Activated CD4-positive, CD25-positive, alpha-beta regulatory T cell treated with anti-CD3 and anti-CD28 coated beads, Interleukin-2, amount 50 U/mL, for 24 hours (primary cell): ENCODE data around the gene SLC2A4RG.
"Not testable (repeated sequence)": the region's sequence is repeated elsewhere in the genome, so short reads cannot be mapped to it uniquely, and the experiment has no call there.

Experiments used
- ATAC-seq, 2 donors: fragments of 150-1000 bp; cut with Tn5 transposase; one replicate each; pipeline ENCODE4 v1.10.0; 2021; ENCODE audit warnings: mild to moderate bottlenecking in 1 of 2, moderate library complexity in 1 of 2

The SLC2A4RG gene

DNA sequence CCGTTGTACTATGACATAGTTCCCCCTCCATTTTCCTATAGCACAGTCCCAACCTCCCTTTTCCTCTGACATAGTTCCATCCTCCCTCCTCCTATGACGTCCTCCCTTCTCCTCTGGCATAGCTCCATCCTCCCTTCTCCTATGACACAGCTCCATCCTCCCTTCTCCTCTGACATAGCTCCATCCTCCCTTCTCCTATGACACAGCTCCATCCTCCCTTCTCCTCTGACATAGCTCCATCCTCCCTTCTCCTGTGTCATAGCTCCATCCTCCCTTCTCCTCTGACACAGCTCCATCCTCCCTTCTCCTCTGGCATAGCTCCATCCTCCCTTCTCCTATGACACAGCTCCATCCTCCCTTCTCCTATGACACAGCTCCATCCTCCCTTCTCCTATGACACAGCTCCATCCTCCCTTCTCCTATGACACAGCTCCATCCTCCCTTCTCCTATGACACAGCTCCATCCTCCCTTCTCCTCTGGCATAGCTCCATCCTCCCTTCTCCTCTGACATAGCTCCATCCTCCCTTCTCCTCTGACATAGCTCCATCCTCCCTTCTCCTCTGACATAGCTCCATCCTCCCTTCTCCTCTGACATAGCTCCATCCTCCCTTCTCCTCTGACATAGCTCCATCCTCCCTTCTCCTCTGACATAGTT, 16.5 kb upstream of the SLC2A4RG start:
- ATAC-seq = not testable (repeated sequence)

DNA sequence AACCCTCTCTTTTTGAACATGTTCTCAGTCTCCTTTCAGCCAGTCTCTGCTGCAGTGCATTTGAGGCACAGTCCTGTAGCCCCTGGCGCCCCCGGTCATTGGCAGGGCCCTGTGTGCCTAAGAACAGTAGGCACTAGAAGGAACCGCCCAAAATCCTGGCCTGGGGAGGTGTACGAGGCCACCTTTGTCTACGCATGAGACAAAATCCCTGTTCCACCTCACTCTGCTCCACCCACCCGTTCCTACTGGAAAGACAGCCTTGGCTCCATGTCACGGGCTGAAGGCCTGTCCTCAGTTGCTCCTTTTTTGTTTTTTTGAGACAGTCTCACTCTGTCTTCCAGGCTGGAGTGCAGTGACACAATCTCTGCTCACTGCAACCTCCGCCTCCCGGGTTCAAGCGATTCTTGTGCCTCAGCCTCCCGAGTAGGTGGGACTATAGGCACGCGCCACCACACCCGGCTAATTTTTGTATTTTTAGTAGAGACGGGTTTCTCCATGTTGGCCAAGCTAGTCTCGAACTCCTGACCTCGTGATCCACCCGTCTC, 9.3 kb upstream of the SLC2A4RG start:
- not testable (repeated sequence) for ATAC-seq

DNA sequence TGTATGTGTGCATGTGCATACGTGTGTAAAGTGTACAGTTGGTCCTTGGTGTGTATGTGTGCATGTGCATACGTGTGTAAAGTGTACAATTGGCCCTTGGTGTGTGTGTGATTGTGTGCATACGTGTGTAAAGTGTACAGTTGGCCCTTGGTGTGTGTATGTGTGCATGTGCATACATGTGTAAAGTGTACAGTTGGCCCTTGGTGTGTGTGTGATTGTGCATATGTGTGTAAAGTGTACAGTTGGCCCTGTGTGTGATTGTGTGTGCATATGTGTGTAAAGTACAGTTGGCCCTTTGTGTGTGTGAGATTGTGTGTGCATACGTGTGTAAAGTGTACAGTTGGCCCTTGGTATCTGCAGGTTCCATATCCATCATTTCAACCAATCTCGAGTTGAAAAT, 8.2 kb upstream of the SLC2A4RG start:
- ATAC-seq = no peak

DNA sequence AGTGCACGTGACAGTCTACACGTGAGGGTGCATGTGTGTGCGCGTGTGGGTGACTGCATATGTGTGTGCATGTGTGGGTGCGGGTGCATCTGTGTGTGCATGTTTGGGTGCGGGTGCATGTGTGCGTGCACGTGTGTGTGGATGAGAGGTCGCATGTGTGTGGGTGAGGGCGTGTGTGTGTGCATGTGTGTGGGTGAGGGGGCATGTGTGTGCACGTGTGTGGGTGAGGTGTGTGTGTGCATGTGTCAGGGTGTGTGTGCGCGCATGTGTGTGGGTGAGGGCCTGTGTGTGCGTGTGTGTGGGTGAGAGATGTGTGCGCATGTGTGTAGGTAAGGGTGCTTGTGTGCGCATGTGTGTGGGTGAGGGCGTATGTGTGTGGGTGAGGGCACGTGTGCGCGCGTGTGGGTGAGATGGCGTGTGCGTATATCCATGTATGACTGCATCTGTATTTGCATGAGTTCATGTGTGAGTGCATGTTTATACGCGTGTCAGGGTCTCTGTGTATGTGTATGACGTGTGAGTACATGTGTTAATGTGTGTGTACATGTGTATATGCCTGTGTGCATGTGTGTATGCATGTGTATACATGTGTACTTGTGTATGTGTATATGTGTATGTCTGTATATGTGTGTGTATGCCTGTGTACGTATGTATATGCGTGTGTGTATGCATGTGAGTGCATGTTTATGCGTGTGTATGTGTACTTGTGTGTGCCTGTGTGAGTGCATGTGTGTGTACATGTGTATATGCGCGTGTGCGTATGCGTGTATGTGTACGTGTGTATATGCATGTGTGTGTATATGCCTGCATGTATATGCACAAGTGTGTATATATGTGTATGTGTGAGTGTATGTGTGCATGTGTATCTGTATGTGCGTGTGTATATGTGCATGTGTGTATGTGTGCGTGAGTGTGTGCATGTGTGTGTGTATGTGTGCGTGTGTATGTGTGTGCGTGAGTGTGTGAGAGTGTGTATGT, 7.2 kb upstream of the SLC2A4RG start:
- no peak for ATAC-seq

DNA sequence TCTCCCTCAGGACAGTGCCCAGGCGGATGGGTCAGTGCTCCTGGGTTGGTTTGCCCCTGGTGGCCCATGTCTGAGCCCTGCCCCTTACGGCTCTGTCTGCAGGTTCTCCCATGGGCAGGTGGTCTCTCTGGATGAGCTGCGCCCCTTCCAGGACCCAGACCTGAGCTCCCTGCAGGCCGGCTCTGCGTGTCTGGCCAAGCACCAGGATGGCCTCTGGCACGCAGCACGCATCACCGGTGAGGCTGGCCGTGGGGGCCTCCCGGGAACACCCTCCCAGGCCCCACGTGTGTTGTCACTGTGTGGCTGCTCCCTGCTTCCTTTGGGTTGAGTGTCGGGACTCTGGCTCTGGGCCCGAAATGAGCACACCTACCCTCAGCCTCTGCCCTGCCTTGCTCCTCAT, 6.5 kb upstream of the SLC2A4RG start:
- no peak for ATAC-seq

DNA sequence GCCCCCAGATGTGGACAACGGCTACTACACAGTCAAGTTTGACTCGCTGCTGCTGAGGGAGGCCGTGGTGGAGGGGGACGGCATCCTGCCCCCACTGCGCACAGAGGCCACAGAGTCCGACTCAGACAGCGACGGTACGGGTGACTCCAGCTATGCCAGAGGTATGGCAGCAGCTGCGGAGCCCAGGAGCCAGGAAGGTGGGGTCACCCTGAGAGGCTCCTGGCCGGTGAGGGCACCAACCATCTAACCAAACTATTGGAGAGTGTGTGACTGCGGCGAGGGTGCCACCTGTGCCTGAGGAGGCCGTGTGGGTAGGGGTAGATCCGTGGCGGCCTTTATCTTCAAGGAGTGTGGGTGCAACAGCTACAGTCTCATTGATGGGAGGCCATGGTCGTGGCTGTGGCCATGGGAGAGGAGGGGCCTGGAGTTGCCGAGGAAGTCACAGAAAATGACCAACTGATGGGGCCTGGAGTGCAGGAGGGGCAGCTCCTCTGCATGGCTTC, 5.9 kb upstream of the SLC2A4RG start:
- no peak for ATAC-seq

DNA sequence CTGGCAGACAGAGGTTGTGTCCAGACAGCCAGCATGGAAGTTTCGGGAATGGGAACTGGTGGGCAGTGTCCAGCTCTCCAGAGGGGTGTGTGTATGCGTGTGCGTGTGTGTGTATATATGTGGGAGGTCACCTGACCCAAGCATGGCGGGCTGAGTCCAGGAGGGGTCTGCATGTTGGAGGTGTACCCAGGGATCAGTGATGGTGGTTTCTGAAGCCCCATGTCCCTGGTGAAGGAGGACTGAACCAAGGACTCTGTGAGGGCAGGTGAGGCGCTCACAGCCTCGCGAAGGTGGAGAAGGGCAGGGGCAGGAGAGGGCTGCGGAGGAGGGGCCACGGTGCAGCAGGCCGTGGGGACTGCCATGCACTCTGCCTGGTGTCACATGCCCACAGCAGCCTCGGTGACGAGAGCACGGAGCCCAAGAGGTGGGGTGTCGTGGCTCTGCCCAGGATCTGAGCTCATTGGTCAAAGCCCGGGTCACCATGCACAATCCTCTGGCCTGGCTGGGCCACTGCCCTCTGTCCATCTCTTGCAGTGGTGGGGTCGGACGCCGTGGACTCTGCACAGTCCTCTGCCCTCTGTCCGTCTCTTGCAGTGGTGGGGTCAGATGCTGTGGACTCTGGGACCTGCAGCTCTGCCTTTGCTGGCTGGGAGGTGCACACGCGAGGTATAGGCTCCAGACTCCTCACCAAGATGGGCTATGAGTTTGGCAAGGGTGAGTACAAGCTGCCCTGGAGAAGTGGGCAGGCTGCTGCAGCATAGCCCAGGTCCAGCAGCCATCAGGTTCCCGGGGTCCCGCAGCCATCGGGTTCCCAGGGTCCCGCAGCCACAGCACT, 5.2 kb upstream of the SLC2A4RG start:
- no peak for ATAC-seq

DNA sequence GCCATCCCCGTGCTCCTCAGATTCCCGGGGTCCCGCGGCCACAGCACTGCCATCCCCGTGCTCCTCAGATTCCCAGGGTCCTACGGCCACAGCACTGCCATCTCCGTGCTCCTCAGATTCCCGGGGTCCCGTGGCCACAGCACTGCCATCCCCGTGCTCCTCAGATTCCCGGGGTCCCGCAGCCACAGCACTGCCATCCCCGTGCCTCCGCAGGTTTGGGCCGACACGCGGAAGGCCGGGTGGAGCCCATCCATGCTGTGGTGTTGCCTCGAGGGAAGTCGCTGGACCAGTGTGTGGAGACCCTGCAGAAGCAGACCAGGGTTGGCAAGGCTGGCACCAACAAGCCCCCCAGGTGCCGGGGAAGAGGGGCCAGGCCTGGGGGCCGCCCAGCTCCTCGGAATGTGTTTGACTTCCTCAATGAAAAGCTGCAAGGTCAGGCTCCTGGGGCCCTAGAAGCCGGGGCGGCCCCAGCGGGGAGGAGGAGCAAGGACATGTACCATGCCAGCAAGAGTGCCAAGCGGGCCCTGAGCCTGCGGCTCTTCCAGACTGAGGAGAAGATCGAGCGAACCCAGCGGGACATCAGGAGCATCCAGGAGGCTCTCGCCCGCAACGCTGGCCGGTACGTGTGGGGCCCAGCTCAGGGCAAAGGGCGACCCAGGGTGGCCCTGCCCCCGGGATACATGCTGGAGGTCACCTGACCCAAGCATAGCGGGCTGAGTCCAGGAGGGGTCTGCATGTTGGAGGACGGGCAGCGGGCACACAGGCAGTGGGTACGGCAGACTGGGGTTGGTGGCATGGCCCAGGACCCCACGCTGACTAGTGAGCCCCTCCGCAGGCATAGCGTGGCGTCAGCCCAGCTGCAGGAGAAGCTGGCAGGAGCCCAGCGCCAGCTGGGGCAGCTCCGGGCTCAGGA, 4.4 kb upstream of the SLC2A4RG start:
- no peak for ATAC-seq

DNA sequence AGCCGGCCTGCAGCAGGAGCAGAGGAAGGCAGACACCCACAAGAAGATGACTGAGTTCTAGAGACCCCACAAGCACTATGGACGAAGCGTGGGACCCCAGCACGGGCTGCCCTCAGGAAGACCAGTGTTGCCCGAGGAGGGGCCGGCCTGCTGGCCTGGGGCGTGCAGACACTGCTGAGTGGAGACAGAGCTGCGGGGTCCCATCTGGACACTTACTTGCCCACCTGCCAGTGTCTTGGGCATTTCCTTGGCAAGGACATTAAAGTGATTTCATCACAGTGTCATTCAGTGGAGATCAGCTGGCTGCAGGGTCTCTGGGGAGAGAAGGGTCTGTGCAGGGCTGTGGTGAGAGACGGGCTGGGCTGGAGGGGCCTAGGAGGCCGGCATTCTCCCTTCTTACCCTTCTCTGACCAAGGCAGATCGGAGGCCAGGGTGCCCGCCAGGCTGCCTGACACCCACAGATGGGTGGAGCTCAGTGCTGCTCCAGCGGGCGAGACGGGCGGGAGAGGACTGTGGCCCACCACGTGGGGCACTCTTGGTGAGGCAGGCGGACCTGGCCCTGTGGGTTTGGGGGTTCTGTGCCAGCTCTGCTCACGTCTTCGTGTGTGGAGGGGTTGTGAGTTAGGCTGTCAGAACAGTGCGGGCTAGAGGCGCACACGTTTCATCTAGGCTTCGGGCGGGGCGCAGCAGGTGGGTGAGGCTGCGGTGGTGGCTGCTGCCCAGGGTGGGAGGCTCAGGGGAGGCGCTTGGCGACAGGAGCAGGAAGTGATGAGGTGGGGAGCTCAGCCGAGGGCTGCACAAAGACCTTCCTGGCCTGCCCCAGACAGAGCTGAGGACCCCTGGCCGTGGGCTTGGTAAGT, 3.5 kb upstream of the SLC2A4RG start, which contains the start of gene LIME1:
TSS of gene LIME1 (plus strand) at position 806 of the 860 bp plus-strand sequence. CDS start 886 bp downstream, outside the sequence.
- peak; percentile 43 to 47 for ATAC-seq

DNA sequence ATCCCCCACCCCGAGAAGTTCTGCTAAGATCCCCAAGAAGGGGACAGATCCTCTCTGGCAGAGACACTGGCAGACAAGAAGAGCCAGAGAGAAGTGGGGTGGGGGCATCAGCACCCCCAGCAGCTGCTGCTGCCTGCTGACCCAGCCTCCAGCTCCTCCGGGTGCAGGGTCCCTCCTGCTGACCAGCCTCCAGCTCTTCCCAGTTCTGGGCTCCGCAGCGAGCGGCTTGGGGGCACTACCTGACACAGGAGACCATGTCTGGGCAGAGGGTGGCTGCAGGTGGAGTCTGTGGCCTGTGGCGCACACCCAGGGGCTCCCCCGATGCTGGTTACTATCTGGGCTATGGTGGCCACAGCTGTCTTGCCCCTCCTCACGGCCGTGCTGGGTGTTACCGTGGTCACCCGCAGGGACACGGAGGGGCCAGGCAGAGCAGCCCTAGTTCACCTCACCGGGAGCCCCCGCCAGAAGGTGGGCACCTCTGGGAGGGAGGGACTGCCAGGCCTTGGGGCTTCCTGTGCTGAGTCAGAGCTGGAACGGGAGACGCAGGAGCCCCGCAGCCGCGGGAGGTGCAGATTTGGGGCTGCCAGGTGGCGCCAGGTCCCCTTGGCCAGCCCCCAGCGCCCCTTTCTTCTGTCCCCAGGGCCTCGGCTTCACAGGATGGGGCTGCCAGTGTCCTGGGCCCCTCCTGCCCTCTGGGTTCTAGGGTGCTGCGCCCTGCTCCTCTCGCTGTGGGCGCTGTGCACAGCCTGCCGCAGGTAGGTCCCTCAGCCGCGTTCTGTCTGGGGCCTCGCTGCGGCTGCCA, 2.5 kb upstream of the SLC2A4RG start:
- ATAC-seq = peak; percentile 33 to 34

DNA sequence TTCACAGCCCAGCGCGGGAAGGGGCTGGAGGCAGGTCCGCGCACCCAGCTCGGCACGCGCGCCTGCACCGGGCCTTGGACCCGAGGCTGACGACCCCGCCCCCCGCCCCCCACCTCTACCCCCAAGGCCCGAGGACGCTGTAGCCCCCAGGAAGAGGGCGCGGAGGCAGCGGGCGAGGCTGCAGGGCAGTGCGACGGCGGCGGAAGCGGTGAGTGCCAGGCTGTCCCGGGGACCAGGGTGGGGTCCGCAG, 2.0 kb upstream of the SLC2A4RG start:
- peak; percentile 0 to 2 for ATAC-seq

DNA sequence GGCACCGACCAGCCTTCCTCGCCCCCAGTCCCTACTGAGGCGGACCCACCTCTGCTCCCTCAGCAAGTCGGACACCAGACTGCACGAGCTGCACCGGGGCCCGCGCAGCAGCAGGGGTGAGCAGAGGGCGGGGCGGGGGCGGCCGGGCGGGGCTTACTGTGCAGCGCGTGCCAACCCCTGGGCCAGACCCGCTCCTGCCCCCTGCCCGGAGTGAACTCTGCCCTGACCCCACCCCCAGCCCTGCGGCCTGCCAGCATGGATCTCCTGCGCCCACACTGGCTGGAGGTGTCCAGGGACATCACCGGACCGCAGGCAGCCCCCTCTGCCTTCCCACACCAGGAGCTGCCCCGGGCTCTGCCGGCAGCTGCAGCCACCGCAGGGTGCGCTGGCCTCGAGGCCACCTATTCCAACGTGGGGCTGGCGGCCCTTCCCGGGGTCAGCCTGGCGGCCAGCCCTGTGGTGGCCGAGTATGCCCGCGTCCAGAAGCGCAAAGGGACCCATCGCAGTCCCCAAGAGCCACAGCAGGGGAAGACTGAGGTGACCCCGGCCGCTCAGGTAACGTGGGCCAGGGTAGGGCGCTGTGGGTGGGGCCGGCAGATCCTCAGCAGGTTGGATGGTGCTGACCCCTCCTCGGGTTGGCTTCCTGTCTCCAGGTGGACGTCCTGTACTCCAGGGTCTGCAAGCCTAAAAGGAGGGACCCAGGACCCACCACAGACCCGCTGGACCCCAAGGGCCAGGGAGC, 1.5 kb upstream of the SLC2A4RG start:
- ATAC-seq = peak; percentile 14 to 18

DNA sequence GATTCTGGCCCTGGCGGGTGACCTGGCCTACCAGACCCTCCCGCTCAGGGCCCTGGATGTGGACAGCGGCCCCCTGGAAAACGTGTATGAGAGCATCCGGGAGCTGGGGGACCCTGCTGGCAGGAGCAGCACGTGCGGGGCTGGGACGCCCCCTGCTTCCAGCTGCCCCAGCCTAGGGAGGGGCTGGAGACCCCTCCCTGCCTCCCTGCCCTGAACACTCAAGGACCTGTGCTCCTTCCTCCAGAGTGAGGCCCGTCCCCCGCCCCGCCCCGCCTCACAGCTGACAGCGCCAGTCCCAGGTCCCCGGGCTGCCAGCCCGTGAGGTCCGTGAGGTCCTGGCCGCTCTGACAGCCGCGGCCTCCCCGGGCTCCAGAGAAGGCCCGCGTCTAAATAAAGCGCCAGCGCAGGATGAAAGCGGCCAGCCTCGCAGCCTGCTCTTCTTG, 868 bp upstream of the SLC2A4RG start:
- no peak for ATAC-seq

DNA sequence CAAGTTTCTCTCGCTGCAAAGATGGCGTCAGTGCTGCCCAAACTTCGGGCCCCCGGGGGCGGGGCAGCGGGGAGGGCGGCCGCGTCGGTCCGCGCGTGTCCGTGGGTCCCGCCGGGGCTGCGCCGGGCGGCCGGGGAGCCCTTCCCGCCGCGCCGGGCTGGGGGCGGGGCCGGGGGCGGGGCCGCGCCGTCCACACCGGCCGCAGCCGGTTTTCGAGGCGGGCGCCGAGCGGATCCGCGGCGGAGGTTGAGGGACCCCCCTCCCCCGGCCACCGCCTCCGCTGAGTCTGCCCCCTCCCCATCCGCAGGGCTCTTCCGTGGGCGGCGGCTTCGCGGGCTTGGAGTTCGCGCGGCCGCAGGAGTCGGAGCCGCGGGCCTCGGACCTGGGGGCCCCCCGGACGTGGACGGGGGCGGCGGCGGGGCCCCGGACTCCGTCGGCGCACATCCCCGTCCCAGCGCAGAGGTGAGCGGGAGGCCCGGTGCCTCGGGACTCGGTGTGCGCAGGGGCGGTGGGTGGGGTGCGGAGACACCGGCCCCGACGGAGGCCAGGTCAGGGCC, 572 bp downstream of the SLC2A4RG start:
- ATAC-seq = peak; percentile 2 to 7

DNA sequence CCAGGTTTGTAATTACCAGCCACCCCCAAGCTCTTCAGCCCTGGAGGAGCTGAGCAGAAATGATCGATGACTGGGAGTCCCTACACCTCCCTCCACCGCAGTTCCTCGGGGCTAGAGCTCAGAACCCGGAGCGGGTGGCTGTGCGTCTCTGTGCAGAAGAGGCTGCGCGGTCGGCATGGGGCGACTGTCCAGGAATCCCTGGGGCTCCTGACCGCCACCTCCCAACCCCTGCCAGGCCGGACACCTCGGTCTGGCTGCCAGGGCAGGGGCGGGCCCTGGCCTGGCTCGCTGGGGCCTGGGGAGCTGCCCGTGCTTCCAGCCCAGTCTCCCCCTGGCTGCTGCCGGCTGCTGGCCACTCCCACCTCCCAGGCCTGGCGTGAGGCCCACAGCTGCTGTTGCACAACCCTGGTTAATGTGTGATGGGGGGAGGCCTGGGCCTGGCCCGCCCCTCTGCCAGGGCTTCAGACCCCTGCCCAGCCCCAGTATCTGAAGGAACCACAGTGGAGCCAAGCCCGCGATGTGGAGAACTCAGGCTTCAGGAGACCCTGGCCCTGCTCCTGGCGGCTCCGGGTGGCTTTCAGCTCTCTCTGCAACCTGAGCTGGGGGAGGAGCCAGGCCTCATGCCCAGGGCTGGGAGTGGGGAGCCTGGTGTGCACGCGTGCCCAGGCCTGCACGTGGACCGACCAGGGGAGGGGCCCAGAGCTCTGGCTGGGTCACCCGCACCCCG, 1.2 kb downstream of the SLC2A4RG start:
- no peak for ATAC-seq

DNA sequence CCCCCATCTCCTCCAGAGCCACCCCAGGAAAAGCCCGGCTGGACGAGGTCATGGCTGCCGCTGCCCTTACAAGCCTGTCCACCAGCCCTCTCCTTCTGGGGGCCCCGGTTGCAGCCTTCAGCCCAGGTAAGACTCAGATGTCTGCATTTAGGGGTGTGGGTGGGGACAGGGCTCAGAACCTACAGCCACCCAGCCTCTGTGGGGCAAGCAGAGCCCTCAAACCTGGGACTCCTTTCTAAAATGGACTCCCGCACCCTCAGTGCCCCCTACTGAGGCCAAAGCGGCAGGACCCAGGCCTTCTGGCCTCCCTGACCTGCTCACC, 1.7 kb downstream of the SLC2A4RG start:
- ATAC-seq = no peak

DNA sequence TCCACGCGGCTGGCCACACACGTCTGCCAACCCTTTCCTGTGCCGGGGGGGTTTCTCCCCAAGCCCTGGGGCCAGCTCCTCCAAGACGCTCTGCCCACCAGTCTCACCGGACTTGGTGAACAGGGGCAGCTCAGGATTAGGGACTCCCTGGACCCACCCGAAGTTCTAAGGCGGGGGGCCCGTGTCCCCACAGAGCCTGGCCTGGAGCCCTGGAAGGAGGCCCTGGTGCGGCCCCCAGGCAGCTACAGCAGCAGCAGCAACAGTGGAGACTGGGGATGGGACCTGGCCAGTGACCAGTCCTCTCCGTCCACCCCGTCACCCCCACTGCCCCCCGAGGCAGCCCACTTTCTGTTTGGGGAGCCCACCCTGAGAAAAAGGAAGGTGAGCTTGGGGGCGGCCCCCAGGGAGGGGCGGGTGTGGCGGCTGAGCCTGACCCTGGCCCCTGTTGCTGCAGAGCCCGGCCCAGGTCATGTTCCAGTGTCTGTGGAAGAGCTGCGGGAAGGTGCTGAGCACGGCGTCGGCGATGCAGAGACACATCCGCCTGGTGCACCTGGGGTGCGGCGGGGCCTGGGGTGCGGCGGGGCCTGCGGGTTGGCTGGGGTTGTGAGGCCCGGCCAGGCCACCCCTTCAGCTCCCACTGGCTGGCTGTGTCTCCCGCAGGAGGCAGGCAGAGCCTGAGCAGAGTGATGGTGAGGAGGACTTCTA, 2.3 kb downstream of the SLC2A4RG start:
- ATAC-seq = no peak
